ENCODE measurements around the gene TRIO. TPM values are rescaled to one million over a fixed set of nuclear protein-coding genes. Genes with fewer than 3 reads are reported as not detected.

Gene TRIO
- total and polyA plus RNA-seq, 8 donors = 84.4 to 151 (median 93.7) TPM

- Histone ChIP-seq H3K9me3 (no peaks in the 10 kb centered on the region), H3K27ac (no peak overlapping the region), H3K36me3 (peaks cover 0 to 45% of the 10 kb centered on the region in 2 donors), H3K4me1 (no peaks in the 10 kb centered on the region), H3K27me3 (no peaks in the 10 kb centered on the region), H3K4me3 (no peak overlapping the region)
- TF ChIP-seq CTCF (IDR thresholded peaks at IDR 0.05) = no peak
- intact Hi-C loops (cut with DNase I) = no loop called here
- DNase-seq (no peak), ATAC-seq (no peak)
Observed at GRCh38 chr5:14284392-14285148, 141.4 kb downstream of the TRIO start.

- H3K4me3 ChIP-seq = no peak overlapping the region
- intact Hi-C loops (cut with DNase I) = no loop called here
- ATAC-seq = no peak
- peaks cover 0 to 45% of the 10 kb centered on the region in 2 donors for H3K36me3 ChIP-seq
- DNase-seq = no peak
- TF ChIP-seq CTCF (IDR thresholded peaks at IDR 0.05) = no peak
- H3K27ac ChIP-seq = no peak overlapping the region
- H3K27me3 ChIP-seq = no peaks in the 10 kb centered on the region
- H3K9me3 ChIP-seq = no peaks in the 10 kb centered on the region
- no peaks in the 10 kb centered on the region for H3K4me1 ChIP-seq
Observed at GRCh38 chr5:14286007-14286406, 142.9 kb downstream of the TRIO start.

- H3K27ac ChIP-seq = no peak overlapping the region
- H3K9me3 ChIP-seq = no peaks in the 10 kb centered on the region
- TF ChIP-seq CTCF (IDR thresholded peaks at IDR 0.05) = no peak
- no peak overlapping the region for H3K4me3 ChIP-seq
- peaks cover 0 to 47% of the 10 kb centered on the region in 2 donors for H3K36me3 ChIP-seq
- no peak for DNase-seq
- no peak for ATAC-seq
- intact Hi-C loops (cut with DNase I) = no loop called here
- no peaks in the 10 kb centered on the region for H3K4me1 ChIP-seq
- no peaks in the 10 kb centered on the region for H3K27me3 ChIP-seq
Observed at GRCh38 chr5:14286574-14287421, 143.7 kb downstream of the TRIO start.

GRCh38 chr5:14292766-14293658 lies 149.9 kb downstream of the TRIO start:
- ATAC-seq = no peak

More at GRCh38 chr5:14292766-14293658, 149.9 kb downstream of the TRIO start:
- H3K36me3 ChIP-seq = peaks cover 0 to 77% of the 10 kb centered on the region in 2 donors
- H3K27me3 ChIP-seq = no peaks in the 10 kb centered on the region
- DNase-seq = no peak
- no peak overlapping the region for H3K27ac ChIP-seq
- H3K9me3 ChIP-seq = no peaks in the 10 kb centered on the region
- intact Hi-C loops (cut with DNase I) = no loop called here
- no peak for TF ChIP-seq CTCF (IDR thresholded peaks at IDR 0.05)
- H3K4me1 ChIP-seq = no peaks in the 10 kb centered on the region
- no peak overlapping the region for H3K4me3 ChIP-seq

Measured in left lung (tissue), 10 donors.